GM12864 (cell line): ENCODE measurements around the gene DLK1.

Experiments
- DNase-seq: peaks from one replicate; pipeline ENCODE4 v3.0.0-alpha.2; 2011; ENCODE audit warnings: low read depth
- H3K4me3 ChIP-seq: 2 replicates; pipeline ENCODE4 v1.5.1; 2011; ENCODE audit warnings: mild to moderate bottlenecking, low read depth, low read length, control low read depth
- CTCF ChIP-seq: IDR thresholded peaks from 2 replicates; pipeline ENCODE4 v1.5.1; 2011; ENCODE audit warnings: low read depth, mild to moderate bottlenecking, moderate library complexity, low read length, control low read depth, inconsistent platforms; ENCODE audit errors: missing control alignments

Gene DLK1

GRCh38 chr14:100680439-100681051, 46.1 kb upstream of the DLK1 start:
- no peak overlapping the region for H3K4me3 ChIP-seq
- DNase-seq = no peak
- no peak for TF ChIP-seq CTCF

DNA sequence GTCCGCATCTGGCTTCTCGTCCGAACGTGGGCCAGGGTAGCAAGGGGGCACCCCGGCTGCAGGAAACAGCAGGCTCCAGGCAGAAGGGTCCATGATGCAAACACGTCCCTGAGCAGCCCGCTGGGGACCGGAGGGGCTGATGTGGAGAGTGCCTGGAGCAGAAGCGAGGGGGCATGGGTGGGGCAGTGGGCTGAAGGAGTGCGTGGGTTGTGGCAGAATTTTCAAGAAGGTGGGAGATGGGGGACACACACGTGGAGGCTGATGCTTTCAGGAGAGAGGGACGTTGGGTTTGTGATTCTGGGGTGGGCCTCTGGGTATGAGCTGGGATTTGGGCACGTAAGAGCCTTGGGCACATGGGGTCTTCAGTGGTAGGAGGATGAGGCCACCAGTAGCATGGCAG, 45.6 kb upstream of the DLK1 start:
- H3K4me3 ChIP-seq = no peak overlapping the region
- no peak for TF ChIP-seq CTCF
- no peak for DNase-seq

- TF ChIP-seq CTCF = no peak
- H3K4me3 ChIP-seq = no peak overlapping the region
- no peak for DNase-seq
Measured at GRCh38 chr14:100682749-100683148, 43.9 kb upstream of the DLK1 start.

GRCh38 chr14:100683578-100683977, 43.1 kb upstream of the DLK1 start:
- no peak overlapping the region for H3K4me3 ChIP-seq
- no peak for TF ChIP-seq CTCF
- no peak for DNase-seq

DNA sequence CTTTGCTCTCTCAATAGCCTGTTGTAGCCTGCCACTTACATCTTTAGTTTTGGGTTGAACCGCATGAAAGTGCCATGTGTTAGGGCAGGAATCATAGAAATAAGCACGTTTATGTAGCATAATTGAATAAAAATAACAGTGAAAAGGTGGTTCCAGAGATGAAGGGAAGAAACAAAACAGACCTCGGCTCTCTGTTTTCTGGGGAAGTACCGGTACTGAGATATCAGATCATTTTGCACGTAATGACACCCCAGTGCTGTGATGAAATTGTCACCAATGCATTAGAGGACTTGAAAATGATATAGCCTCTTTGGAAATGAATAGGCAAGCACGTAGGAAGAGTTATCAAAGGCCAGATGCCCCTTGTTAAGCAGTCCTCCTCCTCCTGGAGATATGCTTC, 42.5 kb upstream of the DLK1 start:
- no peak overlapping the region for H3K4me3 ChIP-seq
- DNase-seq = no peak
- no peak for TF ChIP-seq CTCF

- no peak for DNase-seq
- TF ChIP-seq CTCF = no peak
- no peak overlapping the region for H3K4me3 ChIP-seq
Measured at GRCh38 chr14:100684961-100685360, 41.7 kb upstream of the DLK1 start.

DNA sequence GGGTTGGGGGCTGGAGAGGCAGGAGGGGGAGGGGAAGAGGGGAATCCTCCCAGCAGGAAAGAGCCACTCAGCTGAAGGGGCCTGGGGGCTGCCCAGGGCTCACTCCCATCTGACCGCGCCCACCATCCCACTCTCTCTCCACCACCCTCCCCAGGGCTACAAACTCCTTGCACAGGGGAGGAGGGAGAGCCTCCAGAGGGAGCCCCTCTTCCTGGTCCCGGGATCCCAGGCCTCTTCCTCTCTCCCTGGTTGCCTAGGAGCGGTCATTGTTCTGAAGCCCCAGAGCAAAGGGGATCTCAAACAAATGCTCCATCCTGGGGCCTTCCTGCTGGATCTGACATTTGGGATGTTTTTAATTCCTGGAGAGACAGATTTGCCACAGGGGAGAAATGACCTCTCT, 39.8 kb upstream of the DLK1 start:
- TF ChIP-seq CTCF = no peak
- DNase-seq = no peak
- no peak overlapping the region for H3K4me3 ChIP-seq
